GM12875 (cell line): ENCODE data around the gene KRT23.

ENCODE experiments used
- H3K4me3 ChIP-seq: one replicate; pipeline ENCODE4 v1.5.1; 2011; ENCODE audit warnings: low read depth, low read length, control low read depth
- TF ChIP-seq, protein P1 (sequence below): IDR thresholded peaks from 2 replicates; pipeline ENCODE4 v1.5.1; 2011; ENCODE audit warnings: low read depth, mild to moderate bottlenecking, control low read depth, inconsistent platforms, low read length, moderate library complexity, borderline replicate concordance; ENCODE audit not compliant: insufficient read depth

Gene KRT23

DNA sequence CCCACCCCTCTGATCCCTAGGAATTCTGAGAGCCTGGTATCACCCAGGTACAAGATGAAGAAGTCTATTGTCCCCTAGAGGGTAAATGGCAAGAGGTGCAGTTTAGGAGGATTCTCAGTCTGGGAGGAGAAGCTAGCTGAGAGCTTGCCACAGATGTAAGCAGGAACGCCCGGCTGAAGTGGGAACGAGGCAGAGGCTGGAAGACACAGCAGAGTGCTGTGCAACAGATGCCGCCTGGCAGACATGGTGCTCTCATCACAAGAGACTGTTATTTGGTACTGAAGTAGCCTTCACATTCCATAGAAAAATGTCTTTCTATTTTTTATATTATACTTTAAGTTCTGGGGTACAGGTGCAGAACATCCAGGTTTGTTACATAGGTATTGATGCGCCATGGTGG is 32.1 kb downstream of the KRT23 start:
- TF ChIP-seq, protein P1, sequence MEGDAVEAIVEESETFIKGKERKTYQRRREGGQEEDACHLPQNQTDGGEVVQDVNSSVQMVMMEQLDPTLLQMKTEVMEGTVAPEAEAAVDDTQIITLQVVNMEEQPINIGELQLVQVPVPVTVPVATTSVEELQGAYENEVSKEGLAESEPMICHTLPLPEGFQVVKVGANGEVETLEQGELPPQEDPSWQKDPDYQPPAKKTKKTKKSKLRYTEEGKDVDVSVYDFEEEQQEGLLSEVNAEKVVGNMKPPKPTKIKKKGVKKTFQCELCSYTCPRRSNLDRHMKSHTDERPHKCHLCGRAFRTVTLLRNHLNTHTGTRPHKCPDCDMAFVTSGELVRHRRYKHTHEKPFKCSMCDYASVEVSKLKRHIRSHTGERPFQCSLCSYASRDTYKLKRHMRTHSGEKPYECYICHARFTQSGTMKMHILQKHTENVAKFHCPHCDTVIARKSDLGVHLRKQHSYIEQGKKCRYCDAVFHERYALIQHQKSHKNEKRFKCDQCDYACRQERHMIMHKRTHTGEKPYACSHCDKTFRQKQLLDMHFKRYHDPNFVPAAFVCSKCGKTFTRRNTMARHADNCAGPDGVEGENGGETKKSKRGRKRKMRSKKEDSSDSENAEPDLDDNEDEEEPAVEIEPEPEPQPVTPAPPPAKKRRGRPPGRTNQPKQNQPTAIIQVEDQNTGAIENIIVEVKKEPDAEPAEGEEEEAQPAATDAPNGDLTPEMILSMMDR = no peak
- H3K4me3 ChIP-seq = no peak overlapping the region

DNA sequence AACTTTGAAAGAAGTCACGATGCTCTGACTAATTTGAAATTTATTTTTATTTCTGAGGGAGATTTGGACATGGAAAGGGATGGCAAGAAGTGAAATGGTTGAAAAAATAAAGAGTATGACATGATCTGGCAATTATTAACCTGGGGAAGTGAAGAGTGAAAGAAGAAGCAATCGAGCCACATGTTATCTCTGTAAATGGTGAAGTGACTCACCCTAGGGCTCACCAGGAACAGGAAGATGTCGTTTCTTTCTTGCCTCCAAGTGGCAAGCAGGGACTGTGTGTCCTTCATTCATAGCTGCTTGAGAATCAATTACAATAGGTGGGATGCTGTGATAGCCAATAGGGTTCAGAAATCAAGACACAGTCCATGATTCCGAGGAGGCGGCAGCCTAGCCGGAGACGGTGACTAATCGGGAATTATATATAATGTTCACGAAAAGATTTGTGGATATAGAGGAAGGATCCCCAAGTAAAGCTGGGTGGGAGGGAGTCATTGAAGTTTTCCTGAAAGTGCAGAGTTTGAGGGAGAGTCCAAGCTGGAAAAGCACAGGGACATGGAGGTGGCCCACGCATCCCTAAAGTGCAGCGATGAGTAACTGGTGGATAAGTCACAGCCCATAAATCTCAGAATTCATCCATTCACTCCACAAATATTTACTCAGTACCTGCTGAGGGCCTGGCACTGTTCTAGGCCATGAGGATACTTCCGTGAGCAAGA is 34.2 kb downstream of the KRT23 start:
- TF ChIP-seq, protein P1 = no peak

DNA sequence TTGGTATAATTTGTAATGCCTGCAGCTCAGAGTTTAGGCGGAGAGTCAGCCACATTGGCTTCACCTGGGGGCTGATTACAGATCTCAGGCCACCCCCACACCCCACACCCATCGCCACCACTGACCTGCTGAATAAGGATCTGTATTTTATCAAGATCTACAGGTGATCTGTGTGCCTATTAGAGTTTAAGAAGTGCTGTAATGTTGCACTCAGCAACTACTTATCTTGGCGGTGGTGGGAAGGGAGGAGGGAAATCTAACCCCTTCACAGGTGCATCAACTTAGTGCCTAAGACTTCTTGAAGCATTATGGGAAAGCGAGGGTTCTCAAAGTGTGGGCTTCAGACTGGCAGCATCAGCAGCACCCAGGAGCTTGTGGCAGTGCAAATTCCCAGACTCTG is 34.9 kb downstream of the KRT23 start:
- H3K4me3 ChIP-seq = no peak overlapping the region
- TF ChIP-seq, protein P1 = no peak

More for the DNA sequence above, 34.2 kb downstream of the KRT23 start:
- no peak overlapping the region for H3K4me3 ChIP-seq

DNA sequence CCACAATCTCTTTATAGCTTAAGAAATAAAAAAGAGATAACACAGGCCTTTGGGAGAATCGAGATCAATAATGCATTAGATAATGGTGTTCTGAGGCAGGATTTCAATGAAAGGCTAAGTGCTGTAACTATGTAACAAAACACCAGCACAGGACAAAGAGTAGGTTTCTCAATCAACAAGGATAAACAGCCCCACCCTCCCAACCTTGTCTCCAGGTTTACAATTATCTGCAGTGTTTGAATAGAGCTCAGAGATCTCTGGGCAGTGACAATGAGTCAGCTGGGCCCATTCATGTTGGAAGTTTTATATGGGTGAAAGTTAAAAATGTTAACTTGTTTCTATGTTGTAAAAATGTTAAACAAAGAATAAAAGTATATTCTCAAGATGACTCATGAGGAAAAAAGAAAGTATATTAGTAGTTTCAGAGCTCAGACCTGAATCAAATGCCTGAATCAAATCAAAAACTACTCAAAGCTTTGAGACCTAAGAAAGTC is 35.4 kb downstream of the KRT23 start:
- no peak overlapping the region for H3K4me3 ChIP-seq
- TF ChIP-seq, protein P1 = no peak

DNA sequence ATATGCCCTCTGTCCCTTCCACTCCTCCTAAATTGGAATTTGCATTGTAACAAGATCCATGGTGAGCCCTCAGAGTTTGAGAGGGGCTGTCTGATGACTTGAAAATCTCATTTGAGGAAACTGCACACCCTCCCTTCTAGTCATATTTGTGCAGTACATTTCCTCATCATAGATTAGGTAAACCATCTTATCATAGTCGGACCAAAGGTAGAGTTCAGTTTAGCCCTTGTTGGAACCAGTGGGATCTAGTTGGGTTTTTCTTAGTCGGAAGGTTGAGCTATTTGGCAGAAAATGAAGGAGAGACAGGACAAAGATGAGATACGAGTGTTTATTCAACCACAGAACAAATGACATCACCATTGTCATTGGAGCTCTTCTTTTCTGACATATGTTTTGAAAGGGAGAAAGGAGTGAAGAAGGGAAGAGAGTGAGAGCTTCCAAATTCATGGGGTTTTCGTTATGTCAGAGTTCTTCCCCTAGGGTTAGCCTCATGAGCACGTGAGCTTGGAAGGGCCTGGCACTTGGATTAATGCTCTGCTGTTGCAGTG is 36.6 kb downstream of the KRT23 start:
- TF ChIP-seq, protein P1 = no peak
- H3K4me3 ChIP-seq = no peak overlapping the region

DNA sequence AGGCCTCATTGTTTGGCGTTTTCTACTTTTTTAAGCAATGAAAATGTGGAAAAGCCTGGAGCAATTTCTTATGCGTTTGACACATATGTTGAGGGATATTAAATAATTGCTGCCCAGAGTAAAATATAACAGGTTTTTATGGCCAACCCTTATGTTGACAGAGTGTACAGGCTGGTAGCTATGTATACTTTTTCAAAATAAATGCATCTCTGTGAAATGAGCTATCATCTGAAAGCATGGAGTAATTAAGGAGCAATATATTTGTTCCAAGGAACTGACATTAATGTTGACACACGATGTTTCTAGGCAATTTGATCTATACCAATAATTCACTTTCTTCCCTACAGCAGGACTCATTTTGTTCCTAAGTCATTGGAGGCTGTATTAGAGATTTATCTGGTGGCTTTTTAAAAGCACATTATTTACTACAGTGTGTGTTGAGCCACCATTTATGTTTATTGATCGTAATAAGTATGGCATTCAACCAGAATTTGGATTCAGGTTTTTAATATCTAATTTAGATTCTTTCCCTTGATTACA is 40.5 kb downstream of the KRT23 start:
- TF ChIP-seq, protein P1 = no peak
- no peak overlapping the region for H3K4me3 ChIP-seq
